ENCODE results near the gene TMEM63B.
"Not testable (repeated sequence)": the region's sequence is repeated elsewhere in the genome, so short reads cannot be mapped to it uniquely, and the experiment has no call there.

TMEM63B gene

GRCh38 chr6:44127186-44128019 is at the start of gene TMEM63B, which contains the start of gene MRPL14:
Gene TMEM63B, plus strand, starts transcription at chr6:44127554. Its CDS starts 7,031 bp downstream, at chr6:44134585.
Gene MRPL14, minus strand, starts transcription at chr6:44127452. Its CDS starts 10,841 bp downstream, at chr6:44116611.
- peak; percentile 89 for DNase-seq

- no peak for DNase-seq
Observed at GRCh38 chr6:44078219-44078826, 49.0 kb upstream of the TMEM63B start.

- DNase-seq, result peak; percentile 70
Observed at GRCh38 chr6:44078827-44079671, 48.3 kb upstream of the TMEM63B start.

GRCh38 chr6:44079672-44080071 is 47.7 kb upstream of the TMEM63B start:
- no peak for DNase-seq

GRCh38 chr6:44080561-44081521 is 46.5 kb upstream of the TMEM63B start:
- DNase-seq, result no peak

- no peak for DNase-seq
Observed at GRCh38 chr6:44081753-44082152, 45.6 kb upstream of the TMEM63B start.

GRCh38 chr6:44082872-44083321 is 44.5 kb upstream of the TMEM63B start:
- no peak for DNase-seq

- peak; percentile 69 for DNase-seq
Observed at GRCh38 chr6:44084231-44085014, 42.9 kb upstream of the TMEM63B start.

- DNase-seq, result no peak
Observed at GRCh38 chr6:44085219-44085618, 42.1 kb upstream of the TMEM63B start.

GRCh38 chr6:44086931-44087574 is 40.3 kb upstream of the TMEM63B start:
- DNase-seq, result no peak

- no peak for DNase-seq
Observed at GRCh38 chr6:44087623-44088022, 39.7 kb upstream of the TMEM63B start.

- no peak for DNase-seq
Observed at GRCh38 chr6:44088827-44089590, 38.3 kb upstream of the TMEM63B start.

- DNase-seq, result no peak
Observed at GRCh38 chr6:44090465-44090864, 36.9 kb upstream of the TMEM63B start.

GRCh38 chr6:44091356-44091755 is 36.0 kb upstream of the TMEM63B start:
- not testable (repeated sequence) for DNase-seq

GRCh38 chr6:44091981-44092884 is 35.1 kb upstream of the TMEM63B start:
- no peak for DNase-seq

- no peak for DNase-seq
Observed at GRCh38 chr6:44093066-44093465, 34.3 kb upstream of the TMEM63B start.

- no peak for DNase-seq
Observed at GRCh38 chr6:44093750-44094402, 33.5 kb upstream of the TMEM63B start.

All from fibroblast of skin of right biceps (primary cell).